Stimulated activated CD4-positive, alpha-beta T cell treated with anti-CD3 and anti-CD28 coated beads, Interleukin-12 subunit alpha, Interleukin-12 subunit beta, amount 100 ng/mL, for 48 hours (primary cell): ENCODE results near the gene DNAJC1.

ENCODE experiments used
- DNase-seq, 3 donors: peaks; one replicate each; pipeline ENCODE4 v3.0.0-alpha.2; 2020; ENCODE audit warnings: low read depth in 2 of 3, low spot score in 1 of 3

Gene DNAJC1

DNA sequence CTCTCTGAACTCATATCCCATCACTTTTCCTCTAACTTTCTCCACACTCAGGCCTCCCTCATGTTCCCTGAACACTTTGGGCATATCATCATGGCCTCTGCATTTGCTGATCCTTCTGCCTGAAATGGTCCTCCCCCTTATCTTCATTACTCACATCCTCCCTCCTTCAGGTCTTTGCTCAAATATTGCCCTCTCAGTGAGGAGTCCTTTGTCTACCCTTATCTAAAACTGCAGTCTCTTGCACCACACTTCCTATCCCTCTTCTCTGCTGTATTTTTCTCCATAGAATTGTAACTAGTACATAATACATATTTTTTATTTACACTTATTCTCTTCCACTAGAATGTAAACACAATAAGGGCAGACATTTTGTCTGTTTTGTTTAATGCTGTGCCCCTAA lies 41.7 kb downstream of the DNAJC1 start:
- DNase-seq, result no peak

DNA sequence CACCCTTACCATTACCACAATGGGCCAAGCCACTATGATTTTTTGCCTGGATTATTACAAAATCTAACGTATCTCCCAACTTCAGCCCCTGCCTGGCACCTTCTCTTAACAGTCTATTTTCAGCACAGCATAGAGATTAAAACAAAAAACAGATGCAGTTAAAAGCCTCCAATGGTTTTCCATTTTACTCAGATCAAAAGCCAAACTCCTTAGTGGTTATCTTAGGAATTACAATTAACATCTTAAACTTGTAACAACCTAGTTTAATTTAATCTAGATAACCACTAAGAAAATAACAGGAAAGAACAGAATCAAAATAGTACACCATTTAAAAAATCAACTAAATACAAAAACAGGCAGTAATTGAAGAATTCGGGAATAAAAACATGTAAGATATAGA lies 43.5 kb downstream of the DNAJC1 start:
- no peak for DNase-seq

GRCh38 chr10:21954690-21955089 lies 48.8 kb downstream of the DNAJC1 start:
- DNase-seq, result no peak

- DNase-seq, result no peak
Observed at GRCh38 chr10:21954132-21954531, 49.4 kb downstream of the DNAJC1 start.

DNA sequence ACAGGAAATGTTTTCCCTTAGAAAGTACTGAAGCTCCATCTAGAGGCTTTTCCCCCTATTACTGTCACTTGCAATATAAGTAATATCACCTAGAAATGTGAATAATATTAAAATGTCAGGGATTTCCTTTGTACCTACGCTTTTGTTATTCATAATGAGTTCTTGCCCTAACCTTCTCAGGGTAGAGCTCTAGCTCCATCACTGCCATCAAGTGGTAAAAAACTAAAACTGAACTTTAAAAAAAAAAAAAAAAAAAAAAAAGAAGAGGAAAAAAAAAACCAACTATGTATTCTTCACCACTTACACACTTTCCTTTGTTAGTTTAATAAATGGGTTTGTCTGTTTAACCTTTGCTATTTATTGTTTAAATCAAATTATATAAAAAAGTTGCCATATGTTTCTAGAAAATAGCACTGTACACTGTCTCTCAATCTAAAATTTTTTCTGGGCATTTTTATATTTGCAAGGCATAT lies 49.9 kb downstream of the DNAJC1 start:
- DNase-seq, result no peak

GRCh38 chr10:21950566-21950965 lies 53.0 kb downstream of the DNAJC1 start:
- no peak for DNase-seq

- no peak for DNase-seq
Observed at GRCh38 chr10:21946946-21947345, 56.6 kb downstream of the DNAJC1 start.

DNA sequence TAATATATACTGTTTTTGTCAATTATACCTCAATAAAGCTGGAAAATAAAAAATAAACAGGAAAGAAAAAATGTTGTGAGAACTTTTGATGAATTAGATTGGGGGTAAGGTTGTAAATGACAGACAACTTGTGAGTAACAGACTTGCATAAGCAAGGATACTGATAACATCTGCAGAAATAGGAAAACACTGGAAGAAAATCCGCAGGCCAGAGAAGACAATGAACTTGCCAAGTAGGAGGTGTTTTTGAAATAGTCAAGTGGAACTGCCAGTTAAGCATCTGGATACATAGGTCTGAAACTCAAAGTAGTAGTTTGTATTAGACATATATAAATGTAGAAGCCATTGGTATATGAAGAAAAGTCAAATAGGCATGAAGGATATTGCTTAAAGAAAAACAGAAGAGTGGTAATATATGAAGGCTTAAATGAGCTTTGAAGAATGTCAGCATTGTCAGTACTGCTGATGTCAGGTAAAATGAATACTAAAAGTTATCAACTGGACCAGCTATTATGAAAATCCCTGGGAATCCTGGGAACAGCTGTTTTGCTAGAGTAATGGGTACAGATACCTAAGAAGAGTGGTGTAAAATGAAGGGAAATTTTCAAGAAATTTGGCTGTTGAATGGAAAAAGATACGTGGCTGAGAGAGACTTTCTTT lies 58.7 kb downstream of the DNAJC1 start:
- DNase-seq, result no peak

DNA sequence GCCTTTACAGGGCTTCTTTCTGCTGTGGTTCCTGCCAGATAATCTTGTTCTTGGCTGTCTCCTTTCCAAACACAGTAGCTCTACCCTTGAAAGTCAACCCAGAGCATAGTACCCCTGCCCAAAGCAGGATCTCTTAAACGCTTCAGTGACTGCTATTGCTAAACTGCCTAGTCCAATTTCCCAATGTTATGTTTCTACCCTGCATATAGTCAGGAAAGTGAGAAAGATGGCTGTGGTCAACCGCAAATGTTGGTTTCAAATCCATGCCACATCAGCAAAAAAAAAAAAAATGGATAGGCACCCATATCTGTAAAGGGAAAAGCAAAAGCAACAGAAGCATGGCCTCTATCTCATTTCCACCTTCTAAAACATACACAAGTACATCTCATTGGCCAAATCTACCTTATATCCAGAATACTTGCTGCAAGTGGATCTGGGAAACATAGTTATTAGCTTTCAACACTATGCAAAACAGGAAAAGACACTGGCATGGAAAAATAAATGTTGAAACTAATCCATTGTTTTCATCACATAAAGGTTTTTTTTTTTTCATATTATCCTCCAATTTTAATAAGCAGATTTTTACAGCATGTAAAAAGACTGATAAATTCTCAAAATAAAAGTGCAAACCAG lies 59.8 kb downstream of the DNAJC1 start:
- no peak for DNase-seq

DNA sequence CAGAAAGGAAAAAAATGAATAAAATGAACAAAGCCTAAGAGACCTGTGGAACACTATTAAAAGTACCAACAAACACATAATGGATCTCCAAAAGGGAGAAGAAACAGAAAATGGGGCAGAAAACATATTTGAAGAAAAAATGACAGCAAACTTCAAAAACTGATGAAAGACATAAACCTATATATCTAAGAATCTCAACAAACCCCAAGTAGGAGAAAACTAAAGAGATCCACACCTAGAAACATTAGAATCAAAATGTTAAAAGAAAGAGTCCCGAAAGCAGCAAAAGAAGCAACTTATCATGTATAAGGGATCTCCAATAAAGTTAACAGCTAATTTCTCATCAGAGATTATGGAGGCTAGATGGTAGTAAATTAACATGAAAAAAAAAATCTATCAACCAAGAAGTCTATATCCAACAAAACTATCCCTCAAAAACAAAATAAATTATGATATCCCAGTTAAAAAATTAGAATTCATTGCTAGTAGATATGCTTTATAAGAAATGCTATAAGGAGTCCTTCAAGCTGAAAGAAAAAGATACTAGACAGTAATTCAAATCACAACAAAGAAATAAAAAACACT lies 68.0 kb downstream of the DNAJC1 start:
- DNase-seq, result no peak

DNA sequence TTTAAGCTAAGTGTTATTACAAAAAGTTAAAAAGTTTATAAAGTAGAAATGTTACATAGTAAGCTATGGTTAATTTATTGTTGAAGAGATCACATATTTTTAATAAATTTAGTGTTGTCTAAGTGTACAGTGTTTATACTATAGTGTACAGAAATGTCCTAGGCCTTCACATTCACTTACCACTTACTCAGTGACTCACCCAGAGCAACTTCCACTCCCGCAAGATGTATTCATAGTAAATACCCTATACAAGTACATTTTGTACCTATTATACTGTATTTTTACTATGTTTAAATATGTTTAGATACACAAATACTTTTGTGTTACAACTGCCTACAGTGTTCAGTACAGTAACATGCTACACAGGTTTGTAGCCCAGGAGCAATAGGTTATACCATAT lies 69.2 kb downstream of the DNAJC1 start:
- DNase-seq, result no peak

DNA sequence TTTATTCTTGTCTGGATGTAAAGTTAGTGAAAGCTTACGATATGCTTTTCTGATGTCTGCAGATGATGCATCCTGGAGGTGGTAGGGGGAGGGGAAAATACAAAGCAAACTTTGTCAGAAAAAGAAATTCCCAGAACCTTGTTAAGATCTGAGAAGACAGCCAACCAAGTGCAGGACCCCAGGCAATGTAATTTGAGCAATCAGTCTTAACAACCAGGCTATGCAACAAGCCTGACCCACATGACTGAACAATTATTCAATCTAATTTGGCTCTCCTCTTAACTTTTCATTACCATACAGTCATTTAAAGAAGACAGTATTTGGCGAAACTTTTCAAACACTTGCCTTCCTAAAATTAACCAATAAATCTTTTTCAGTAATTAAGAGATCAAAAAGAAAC lies 74.5 kb downstream of the DNAJC1 start:
- DNase-seq, result no peak

DNA sequence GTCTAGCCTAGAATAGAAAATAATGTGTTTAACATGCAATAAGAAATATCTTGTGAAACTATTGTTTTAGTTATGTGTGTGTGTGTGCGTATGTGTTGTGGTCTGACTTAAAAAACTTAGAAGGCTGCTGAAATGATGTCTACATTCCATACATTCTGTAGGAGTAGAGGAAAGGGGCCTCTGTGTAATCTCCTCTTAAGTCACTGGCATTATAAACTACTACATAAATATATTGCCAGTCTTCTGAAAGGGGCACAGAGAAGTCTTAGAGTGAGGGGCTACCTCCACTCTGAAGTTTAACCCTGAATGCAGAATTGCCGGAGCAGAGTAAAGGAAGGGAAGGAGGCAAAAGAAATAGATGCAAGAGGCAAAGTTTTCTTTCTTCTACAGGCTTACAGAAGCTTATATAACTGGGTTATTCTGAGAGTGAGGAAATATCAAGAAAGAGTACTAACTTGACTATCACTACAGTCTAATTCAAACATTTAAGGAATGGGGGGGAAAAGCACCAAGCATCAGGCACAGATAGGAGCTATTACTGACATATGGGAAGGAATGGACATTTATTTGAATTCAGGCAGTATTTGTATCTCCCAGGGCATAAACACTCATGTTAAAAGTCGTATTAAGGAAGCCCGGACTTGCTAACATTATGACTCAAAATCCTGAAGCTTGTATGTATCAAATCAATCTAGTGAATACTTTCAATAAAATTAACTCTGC lies 75.7 kb downstream of the DNAJC1 start:
- DNase-seq, result no peak

DNA sequence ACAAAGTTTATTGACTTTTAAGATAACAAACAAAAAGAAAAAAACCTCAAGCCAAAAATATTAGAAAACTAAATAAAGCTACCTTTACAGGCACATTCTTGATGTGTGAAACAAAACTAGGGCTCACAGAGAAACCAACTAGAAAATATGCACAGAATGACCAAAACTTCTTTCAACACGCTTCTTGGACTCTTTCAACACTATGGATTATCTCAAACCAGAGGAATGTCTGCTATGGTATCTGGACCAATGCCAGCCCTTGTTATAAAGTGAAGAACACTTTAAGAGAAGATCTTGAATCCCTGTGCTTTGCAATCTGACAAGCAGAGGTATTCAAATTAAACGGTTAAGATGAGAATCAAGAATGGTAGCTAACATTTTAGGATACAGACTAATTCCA lies 76.6 kb downstream of the DNAJC1 start:
- no peak for DNase-seq

DNA sequence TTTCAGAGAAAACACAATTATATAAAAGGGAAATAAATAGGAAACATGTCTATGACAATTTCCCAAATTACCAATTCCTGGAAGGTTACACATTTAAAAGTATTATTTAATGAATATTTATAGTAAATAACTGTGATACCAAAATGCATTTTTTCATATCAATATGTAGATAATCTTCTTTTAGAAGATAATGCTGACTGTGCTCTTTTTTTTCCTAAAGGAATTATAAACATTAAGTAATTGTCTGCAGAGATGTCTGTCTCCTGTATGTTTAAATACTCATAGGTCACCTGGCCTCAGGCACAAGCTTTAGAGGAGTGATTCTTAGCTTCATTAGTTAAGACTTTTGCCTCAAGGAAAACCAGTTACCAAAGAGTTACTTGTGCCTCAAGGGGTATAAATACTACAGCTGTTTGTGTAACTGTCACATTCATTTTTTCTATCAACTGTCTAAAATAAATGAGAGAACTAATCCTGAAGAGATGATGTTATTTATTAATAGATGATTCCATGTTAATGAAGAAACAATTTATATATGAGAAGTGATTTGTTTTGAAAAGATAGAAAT lies 77.1 kb downstream of the DNAJC1 start:
- DNase-seq, result no peak

DNA sequence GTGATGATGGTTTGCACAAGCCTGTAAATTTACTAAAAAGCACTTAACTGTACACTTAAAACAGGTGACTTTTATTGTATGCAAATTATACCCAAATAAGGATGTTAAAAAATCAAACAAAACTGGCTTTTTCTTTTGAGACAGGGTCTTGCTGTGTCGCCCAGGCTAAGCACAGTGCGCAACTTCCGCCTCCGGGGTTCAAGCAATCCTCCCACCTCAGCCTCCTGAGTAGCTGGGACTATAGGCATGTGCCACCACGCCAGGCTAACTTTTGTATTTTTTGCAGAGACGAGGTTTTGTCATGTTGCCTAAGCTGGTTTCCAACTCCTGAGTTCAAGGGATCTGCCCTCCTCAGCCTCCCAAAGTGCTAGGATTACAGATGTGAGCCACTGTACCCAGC lies 77.7 kb downstream of the DNAJC1 start:
- DNase-seq, result no peak

DNA sequence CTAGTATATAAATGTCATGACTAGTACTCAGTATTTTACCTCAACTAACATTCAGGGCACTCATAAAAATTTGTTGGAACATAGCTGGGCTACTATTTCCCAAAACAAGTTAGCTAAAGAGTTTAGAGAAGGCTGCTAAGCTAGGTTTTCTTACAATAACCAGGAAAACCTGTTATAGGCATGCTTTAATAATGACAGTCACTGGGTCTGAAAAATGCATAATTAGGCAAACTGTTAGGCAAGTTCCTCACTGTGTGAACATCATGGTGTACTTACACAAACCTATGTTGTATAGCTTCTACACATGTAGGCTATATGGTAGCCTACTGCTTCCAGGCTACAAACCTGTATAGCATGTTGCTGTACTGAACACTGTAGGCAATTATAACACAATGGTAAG lies 79.0 kb downstream of the DNAJC1 start:
- no peak for DNase-seq

- no peak for DNase-seq
Observed at GRCh38 chr10:21920633-21921032, 82.9 kb downstream of the DNAJC1 start.

DNA sequence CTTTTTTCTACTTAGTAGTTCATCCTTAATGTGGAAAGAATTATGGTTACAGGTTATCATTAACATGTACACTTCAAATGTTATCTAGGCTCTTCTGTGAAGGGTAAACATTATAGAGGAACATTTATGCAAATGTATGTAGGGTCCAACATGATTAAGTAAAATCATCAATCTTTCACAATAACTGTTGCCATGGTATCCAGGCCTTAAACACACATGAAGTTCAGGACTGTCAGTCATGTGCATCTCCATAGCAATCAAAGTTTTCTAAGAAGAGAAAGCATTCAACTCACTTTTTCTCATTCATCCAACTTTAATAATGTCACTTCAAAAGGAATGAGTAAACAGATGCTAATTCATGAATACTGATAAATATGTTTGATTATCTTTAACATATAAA lies 83.6 kb downstream of the DNAJC1 start:
- no peak for DNase-seq

DNA sequence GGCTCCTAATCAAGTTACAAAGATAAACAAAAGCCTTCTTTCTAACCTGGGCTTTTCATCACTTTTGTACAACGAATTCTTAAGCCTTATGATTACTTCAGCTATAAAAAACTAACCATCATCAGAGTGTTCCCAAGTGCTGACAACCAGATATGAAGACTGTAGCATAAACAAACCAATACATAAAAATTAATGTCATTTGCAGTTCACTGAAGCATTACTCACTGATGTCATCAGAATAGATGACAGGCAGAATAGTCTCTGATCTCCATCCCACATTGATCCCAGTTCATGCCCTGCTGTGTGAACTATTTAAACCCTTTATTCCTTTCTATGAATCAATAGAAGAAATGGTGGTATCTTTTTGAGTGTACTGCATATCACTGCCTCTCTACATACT lies 84.4 kb downstream of the DNAJC1 start:
- DNase-seq, result no peak

- DNase-seq, result no peak
Observed at GRCh38 chr10:21912625-21913024, 90.9 kb downstream of the DNAJC1 start.

DNA sequence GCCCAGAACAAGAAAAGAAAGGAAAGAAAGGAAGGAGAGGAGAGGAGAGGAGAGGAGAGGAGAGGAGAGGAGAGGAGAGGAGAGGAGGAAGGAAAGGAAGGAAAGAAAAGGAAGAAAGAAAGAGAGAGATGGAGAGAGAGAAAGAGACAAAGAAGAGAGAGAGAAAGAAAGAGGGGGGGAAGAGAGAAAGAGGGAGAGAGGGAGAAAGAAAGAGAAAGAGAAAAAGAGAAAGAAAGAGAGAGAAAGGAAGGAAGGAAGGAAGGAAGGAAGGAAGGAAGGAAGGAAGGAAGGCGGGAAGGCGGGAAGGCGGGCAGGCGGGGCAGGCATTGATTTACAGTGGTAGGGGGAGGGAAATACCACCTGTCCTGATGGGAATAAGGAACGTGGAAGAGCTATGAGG lies 92.7 kb downstream of the DNAJC1 start:
- DNase-seq, result no peak
